ENCODE data around the gene YPEL2. TPM values are rescaled to one million over a fixed set of nuclear protein-coding genes. Genes with fewer than 3 reads are reported as not detected.

The YPEL2 gene
- total RNA-seq, 1 donor from 2014 or later, result 5.3 TPM

GRCh38 chr17:59427996-59428395, 96.5 kb downstream of the YPEL2 start:
- no peak for DNase-seq (ENCODE audit: low spot score)
- H3K27ac Mint-ChIP-seq, result no peak overlapping the region
- no peaks in the 10 kb centered on the region for H3K36me3 Mint-ChIP-seq (ENCODE audit: low read depth)
- no peaks in the 10 kb centered on the region for H3K27me3 Mint-ChIP-seq (ENCODE audit: low read depth)
- H3K9me3 Mint-ChIP-seq, result peaks cover 9% of the 10 kb centered on the region
- no peak overlapping the region for H3K4me3 Mint-ChIP-seq (ENCODE audit: low read depth)
- peaks cover 20% of the 10 kb centered on the region for H3K4me1 Mint-ChIP-seq (ENCODE audit: low read depth)
- intact Hi-C loops (cut with micrococcal nuclease), result loop anchor here (1.0 kb wide), 1 partner anchor 7 kb away; no protein-coding TSS in a partner anchor

GRCh38 chr17:59428916-59429485, 97.5 kb downstream of the YPEL2 start:
- H3K4me1 Mint-ChIP-seq (ENCODE audit: low read depth), result peaks cover 20% of the 10 kb centered on the region
- no peak for DNase-seq (ENCODE audit: low spot score)
- intact Hi-C loops (cut with micrococcal nuclease), result no loop called here
- H3K36me3 Mint-ChIP-seq (ENCODE audit: low read depth), result no peaks in the 10 kb centered on the region
- no peak overlapping the region for H3K27ac Mint-ChIP-seq
- peaks cover 9% of the 10 kb centered on the region for H3K9me3 Mint-ChIP-seq
- no peak overlapping the region for H3K4me3 Mint-ChIP-seq (ENCODE audit: low read depth)
- H3K27me3 Mint-ChIP-seq (ENCODE audit: low read depth), result no peaks in the 10 kb centered on the region

- intact Hi-C loops (cut with micrococcal nuclease), result no loop called here
- no peak overlapping the region for H3K4me3 Mint-ChIP-seq (ENCODE audit: low read depth)
- H3K27ac Mint-ChIP-seq, result peak overlapping the region; percentile 4
- H3K9me3 Mint-ChIP-seq, result peaks cover 9% of the 10 kb centered on the region
- no peaks in the 10 kb centered on the region for H3K36me3 Mint-ChIP-seq (ENCODE audit: low read depth)
- no peaks in the 10 kb centered on the region for H3K27me3 Mint-ChIP-seq (ENCODE audit: low read depth)
- peaks cover 39% of the 10 kb centered on the region for H3K4me1 Mint-ChIP-seq (ENCODE audit: low read depth)
- no peak for DNase-seq (ENCODE audit: low spot score)
Measured at GRCh38 chr17:59431601-59432000, 100.1 kb downstream of the YPEL2 start.

GRCh38 chr17:59432657-59433056, 101.2 kb downstream of the YPEL2 start:
- no peaks in the 10 kb centered on the region for H3K36me3 Mint-ChIP-seq (ENCODE audit: low read depth)
- no peak overlapping the region for H3K4me3 Mint-ChIP-seq (ENCODE audit: low read depth)
- no peak for DNase-seq (ENCODE audit: low spot score)
- H3K4me1 Mint-ChIP-seq (ENCODE audit: low read depth), result peaks cover 42% of the 10 kb centered on the region
- peaks cover 9% of the 10 kb centered on the region for H3K9me3 Mint-ChIP-seq
- intact Hi-C loops (cut with micrococcal nuclease), result no loop called here
- H3K27me3 Mint-ChIP-seq (ENCODE audit: low read depth), result no peaks in the 10 kb centered on the region
- H3K27ac Mint-ChIP-seq, result no peak overlapping the region

- intact Hi-C loops (cut with micrococcal nuclease), result no loop called here
- Mint-ChIP-seq H3K4me3 (ENCODE audit: low read depth) (no peak overlapping the region), H3K27me3 (ENCODE audit: low read depth) (no peaks in the 10 kb centered on the region), H3K9me3 (peaks cover 9% of the 10 kb centered on the region), H3K4me1 (ENCODE audit: low read depth) (peaks cover 46% of the 10 kb centered on the region), H3K27ac (no peak overlapping the region), H3K36me3 (ENCODE audit: low read depth) (no peaks in the 10 kb centered on the region)
- DNase-seq (ENCODE audit: low spot score), result no peak
Measured at GRCh38 chr17:59433586-59433985, 102.1 kb downstream of the YPEL2 start.

GRCh38 chr17:59434429-59434828, 103.0 kb downstream of the YPEL2 start:
- Mint-ChIP-seq H3K4me3 (ENCODE audit: low read depth) (no peak overlapping the region), H3K27me3 (ENCODE audit: low read depth) (no peaks in the 10 kb centered on the region), H3K27ac (no peak overlapping the region), H3K4me1 (ENCODE audit: low read depth) (peaks cover 55% of the 10 kb centered on the region), H3K36me3 (ENCODE audit: low read depth) (no peaks in the 10 kb centered on the region), H3K9me3 (peaks cover 9% of the 10 kb centered on the region)
- intact Hi-C loops (cut with micrococcal nuclease), result no loop called here
- DNase-seq (ENCODE audit: low spot score), result no peak

- intact Hi-C loops (cut with micrococcal nuclease), result loop anchor here (1.0 kb wide), 2 partner anchors 8 to 73 kb away; no protein-coding TSS in a partner anchor
- H3K27me3 Mint-ChIP-seq (ENCODE audit: low read depth), result no peaks in the 10 kb centered on the region
- H3K4me1 Mint-ChIP-seq (ENCODE audit: low read depth), result peaks cover 63% of the 10 kb centered on the region
- peak overlapping the region; percentile 83 for H3K27ac Mint-ChIP-seq
- no peak overlapping the region for H3K4me3 Mint-ChIP-seq (ENCODE audit: low read depth)
- H3K9me3 Mint-ChIP-seq, result peaks cover 9% of the 10 kb centered on the region
- no peak for DNase-seq (ENCODE audit: low spot score)
- no peaks in the 10 kb centered on the region for H3K36me3 Mint-ChIP-seq (ENCODE audit: low read depth)
Measured at GRCh38 chr17:59435238-59435637, 103.8 kb downstream of the YPEL2 start.

GRCh38 chr17:59436900-59437299, 105.4 kb downstream of the YPEL2 start:
- no peaks in the 10 kb centered on the region for H3K27me3 Mint-ChIP-seq (ENCODE audit: low read depth)
- intact Hi-C loops (cut with micrococcal nuclease), result no loop called here
- peaks cover 7% of the 10 kb centered on the region for H3K9me3 Mint-ChIP-seq
- peak overlapping the region; percentile 56 for H3K27ac Mint-ChIP-seq
- no peaks in the 10 kb centered on the region for H3K36me3 Mint-ChIP-seq (ENCODE audit: low read depth)
- peaks cover 72% of the 10 kb centered on the region for H3K4me1 Mint-ChIP-seq (ENCODE audit: low read depth)
- no peak overlapping the region for H3K4me3 Mint-ChIP-seq (ENCODE audit: low read depth)
- DNase-seq (ENCODE audit: low spot score), result no peak

GRCh38 chr17:59437791-59438281, 106.4 kb downstream of the YPEL2 start:
- peak overlapping the region; percentile 66 for H3K27ac Mint-ChIP-seq

GRCh38 chr17:59439262-59439661, 107.8 kb downstream of the YPEL2 start:
- no peaks in the 10 kb centered on the region for H3K27me3 Mint-ChIP-seq (ENCODE audit: low read depth)
- H3K4me3 Mint-ChIP-seq (ENCODE audit: low read depth), result peak overlapping the region; percentile 47
- no peak for DNase-seq (ENCODE audit: low spot score)
- H3K9me3 Mint-ChIP-seq, result no peaks in the 10 kb centered on the region
- H3K36me3 Mint-ChIP-seq (ENCODE audit: low read depth), result no peaks in the 10 kb centered on the region
- H3K4me1 Mint-ChIP-seq (ENCODE audit: low read depth), result peaks cover 65% of the 10 kb centered on the region
- peak overlapping the region; percentile 87 for H3K27ac Mint-ChIP-seq
- intact Hi-C loops (cut with micrococcal nuclease), result no loop called here

More at GRCh38 chr17:59437791-59438281, 106.4 kb downstream of the YPEL2 start:
- no peaks in the 10 kb centered on the region for H3K36me3 Mint-ChIP-seq (ENCODE audit: low read depth)
- no peak overlapping the region for H3K4me3 Mint-ChIP-seq (ENCODE audit: low read depth)
- peaks cover 67% of the 10 kb centered on the region for H3K4me1 Mint-ChIP-seq (ENCODE audit: low read depth)
- H3K9me3 Mint-ChIP-seq, result peaks cover 1% of the 10 kb centered on the region
- intact Hi-C loops (cut with micrococcal nuclease), result no loop called here
- no peaks in the 10 kb centered on the region for H3K27me3 Mint-ChIP-seq (ENCODE audit: low read depth)
- DNase-seq (ENCODE audit: low spot score), result no peak

GRCh38 chr17:59439741-59440211, 108.3 kb downstream of the YPEL2 start:
- H3K4me1 Mint-ChIP-seq (ENCODE audit: low read depth), result peaks cover 63% of the 10 kb centered on the region

GRCh38 chr17:59440757-59441463, 109.5 kb downstream of the YPEL2 start:
- Mint-ChIP-seq H3K27me3 (ENCODE audit: low read depth) (no peaks in the 10 kb centered on the region), H3K4me1 (ENCODE audit: low read depth) (peaks cover 55% of the 10 kb centered on the region), H3K36me3 (ENCODE audit: low read depth) (no peaks in the 10 kb centered on the region), H3K27ac (peak overlapping the region; percentile 87), H3K9me3 (no peaks in the 10 kb centered on the region), H3K4me3 (ENCODE audit: low read depth) (peak overlapping the region; percentile 60)
- peak; percentile 79 for DNase-seq (ENCODE audit: low spot score)
- intact Hi-C loops (cut with micrococcal nuclease), result loop anchor here (1.0 to 10.0 kb wide), 4 partner anchors 80 to 216 kb away; partner anchors contain the start of gene GDPD1

More at GRCh38 chr17:59439741-59440211, 108.3 kb downstream of the YPEL2 start:
- H3K4me3 Mint-ChIP-seq (ENCODE audit: low read depth), result peak overlapping the region; percentile 54
- H3K9me3 Mint-ChIP-seq, result no peaks in the 10 kb centered on the region
- H3K27ac Mint-ChIP-seq, result peak overlapping the region; percentile 87
- intact Hi-C loops (cut with micrococcal nuclease), result loop anchor here (1.0 to 10.0 kb wide), 3 partner anchors 78 to 215 kb away; partner anchors contain the start of gene GDPD1
- no peak for DNase-seq (ENCODE audit: low spot score)
- no peaks in the 10 kb centered on the region for H3K27me3 Mint-ChIP-seq (ENCODE audit: low read depth)
- no peaks in the 10 kb centered on the region for H3K36me3 Mint-ChIP-seq (ENCODE audit: low read depth)

All from activated T-helper 2 cell treated with anti-CD3 and anti-CD28 coated beads, Interferon-gamma antibody, Interleukin-2, Interleukin-4, amounts not matched to agents 10 μg/mL and 5 μg/mL and 100 μg/mL, durations not matched to agents 14 hours and 24 hours and 36 hours (primary cell).